AG04450 (cell line): ENCODE results near the gene IFNA16. TPM values are rescaled to one million over a fixed set of nuclear protein-coding genes. Genes with fewer than 3 reads are reported as not detected.
"Not testable (repeated sequence)": the region's sequence is repeated elsewhere in the genome, so short reads cannot be mapped to it uniquely, and the experiment has no call there.

Experiments used
- CTCF ChIA-PET: fragments of 300-600, 350-600 bp; formaldehyde crosslinking; extraction: SDS; loops from one replicate; lab custom pipeline; 2022; ENCODE audit warnings: antibody characterized with exemption, inconsistent platforms; lab: Charles Lee
- POLR2A ChIA-PET: fragments of 350-600 bp; formaldehyde crosslinking; extraction: SDS; loops from one replicate; lab custom pipeline; 2021; ENCODE audit warnings: antibody characterized with exemption, inconsistent platforms; lab: Yijun Ruan, JAX
- DNase-seq: peaks from one replicate; pipeline ENCODE4 v3.0.0-alpha.2; 2011; ENCODE audit warnings: low read depth, low spot score
- H3K27ac ChIP-seq: one replicate; pipeline ENCODE4 v1.5.1; 2012; ENCODE audit warnings: low read depth, low read length, control low read depth
- H3K27me3 ChIP-seq: one replicate; pipeline ENCODE4 v1.6.0; 2012; ENCODE audit warnings: low read length; ENCODE audit not compliant: control insufficient read depth, insufficient read depth
- H3K4me3 ChIP-seq: 2 replicates; pipeline ENCODE4 v1.5.1; 2011; ENCODE audit warnings: mild to moderate bottlenecking, low read depth, low read length, control low read depth
- H3K9me3 ChIP-seq: 2 replicates; pipeline ENCODE4 v1.5.1; 2012; ENCODE audit warnings: low read length; ENCODE audit not compliant: control insufficient read depth, insufficient read depth
- CTCF ChIP-seq: IDR thresholded peaks from 2 replicates; pipeline ENCODE4 v1.5.1; 2011; ENCODE audit warnings: low read depth, low read length, control low read depth, inconsistent platforms
- polyA plus RNA-seq: library from polyadenylated mRNA; depleted of rRNA; stranded (reverse); fragments of >200 nt; gene quantifications from 2 replicates; pipeline ENCODE4 v1.2.3, GENCODE V29; 2011

IFNA16 gene
- polyA plus RNA-seq, 1 experiment = not detected

- POLR2A ChIA-PET = no interaction called here
- H3K9me3 ChIP-seq = no peaks in the 10 kb centered on the region
- H3K27ac ChIP-seq = no peak overlapping the region
- CTCF ChIA-PET = interaction anchor here (0.9 to 1.5 kb wide), 3 partner anchors 15 to 183 kb away, joined by 3 to 4 read pairs (median 3); no protein-coding TSS in a partner anchor
- TF ChIP-seq CTCF = no peak
- no peak overlapping the region for H3K4me3 ChIP-seq
- peaks cover 9% of the 10 kb centered on the region for H3K27me3 ChIP-seq
- DNase-seq = no peak
These were observed 34.1 kb upstream of the IFNA16 start for GRCh38 chr9:21251190-21251589.

- no peak overlapping the region for H3K27ac ChIP-seq
- ChIA-PET POLR2A (no interaction called here), CTCF (no interaction called here)
- H3K9me3 ChIP-seq = no peaks in the 10 kb centered on the region
- no peaks in the 10 kb centered on the region for H3K27me3 ChIP-seq
- no peak overlapping the region for H3K4me3 ChIP-seq
- no peak for TF ChIP-seq CTCF
- no peak for DNase-seq
These were observed 27.7 kb upstream of the IFNA16 start for GRCh38 chr9:21244836-21245235.

GRCh38 chr9:21239911-21240310, 22.8 kb upstream of the IFNA16 start, which contains the start of gene IFNA14:
TSS of gene IFNA14 (minus strand) at chr9:21240005. CDS start at chr9:21239935, 70 bp downstream.
- no peak within 1 kb of the TSS for H3K27ac ChIP-seq
- DNase-seq = no peak
- ChIA-PET CTCF (no interaction called here), POLR2A (no interaction called here)
- no peaks in the 10 kb centered on the region for H3K27me3 ChIP-seq
- no peaks in the 10 kb centered on the region for H3K9me3 ChIP-seq
- TF ChIP-seq CTCF = no peak
- H3K4me3 ChIP-seq = no peak within 1 kb of the TSS

GRCh38 chr9:21236360-21236714, 19.2 kb upstream of the IFNA16 start:
- CTCF ChIA-PET = interaction anchor here (0.6 to 1.5 kb wide), 19 partner anchors 14 to 1008 kb away, joined by 3 to 9 read pairs (median 3); no protein-coding TSS in a partner anchor
- H3K9me3 ChIP-seq, H3K4me3 ChIP-seq, DNase-seq, H3K27me3 ChIP-seq, H3K27ac ChIP-seq, POLR2A ChIA-PET: not testable (repeated sequence)

DNA sequence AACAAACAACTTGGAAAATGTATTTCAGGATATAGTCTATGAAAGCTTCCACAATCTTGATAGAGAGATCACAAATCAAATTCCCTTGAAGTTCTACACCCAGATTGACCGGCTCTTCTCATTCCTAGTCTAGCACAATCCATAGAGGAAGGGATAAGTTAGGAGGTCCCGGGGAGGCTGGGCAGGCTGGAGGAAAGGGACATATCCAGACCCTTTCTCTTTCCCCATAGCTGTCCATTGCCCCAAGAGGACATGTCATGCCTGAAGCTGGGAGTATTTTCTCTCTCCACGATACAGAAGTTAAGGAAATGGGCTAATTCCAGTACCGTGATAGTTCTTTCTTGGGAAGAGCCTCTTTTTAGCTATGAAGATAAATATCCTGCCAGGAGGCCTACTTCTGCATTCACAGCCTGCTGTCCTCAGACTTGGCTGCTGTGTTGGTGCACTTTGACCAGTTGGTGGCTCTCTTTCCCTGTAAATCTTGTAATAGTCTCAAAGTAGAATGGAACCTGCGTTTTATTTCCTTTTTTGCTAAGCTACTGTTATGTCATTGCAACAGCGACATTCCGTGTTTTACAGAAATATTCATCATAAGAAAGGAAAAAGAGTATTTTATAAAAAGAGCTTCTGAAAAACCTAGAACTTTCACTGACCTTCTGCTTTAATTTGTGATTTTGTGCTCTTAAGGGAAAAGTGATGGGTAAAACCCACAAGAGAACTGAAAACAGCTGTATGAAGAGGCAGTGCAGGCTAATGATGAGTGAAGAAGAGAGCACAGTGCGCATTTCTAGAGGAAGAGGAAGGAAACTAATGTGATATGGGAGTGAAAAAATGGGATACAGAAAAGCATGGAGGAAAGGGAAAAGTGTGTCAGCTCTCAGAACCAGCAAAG, 18.6 kb upstream of the IFNA16 start:
- H3K27me3 ChIP-seq, H3K9me3 ChIP-seq, H3K4me3 ChIP-seq, POLR2A ChIA-PET, DNase-seq, H3K27ac ChIP-seq: not testable (repeated sequence)
- CTCF ChIA-PET = interaction anchor here (0.5 to 1.5 kb wide), 21 partner anchors 14 to 1008 kb away, joined by 3 to 9 read pairs (median 3); no protein-coding TSS in a partner anchor
- peak; percentile 52 for TF ChIP-seq CTCF
